Testis (tissue), 2 donors: Measurements from ENCODE around the gene ANO1.

ENCODE experiments used
- CTCF ChIP-seq, 3 experiments: fragments of 450-650 bp in 2 of 3; fragments of 200-600 bp in 1 of 3; sonication (generic) in 1 of 3; IDR thresholded peaks; one replicate each; pipeline ENCODE4 v1.5.1; 2016 to 2019; ENCODE audit warnings: antibody characterized with exemption in 3 of 3, mild to moderate bottlenecking in 2 of 3, moderate library complexity in 1 of 3
- POLR2A ChIP-seq: fragments of 450-650 bp; IDR thresholded peaks from one replicate; pipeline ENCODE4 v1.6.1; 2017; ENCODE audit warnings: antibody characterized with exemption, mild to moderate bottlenecking, moderate library complexity

DNA sequence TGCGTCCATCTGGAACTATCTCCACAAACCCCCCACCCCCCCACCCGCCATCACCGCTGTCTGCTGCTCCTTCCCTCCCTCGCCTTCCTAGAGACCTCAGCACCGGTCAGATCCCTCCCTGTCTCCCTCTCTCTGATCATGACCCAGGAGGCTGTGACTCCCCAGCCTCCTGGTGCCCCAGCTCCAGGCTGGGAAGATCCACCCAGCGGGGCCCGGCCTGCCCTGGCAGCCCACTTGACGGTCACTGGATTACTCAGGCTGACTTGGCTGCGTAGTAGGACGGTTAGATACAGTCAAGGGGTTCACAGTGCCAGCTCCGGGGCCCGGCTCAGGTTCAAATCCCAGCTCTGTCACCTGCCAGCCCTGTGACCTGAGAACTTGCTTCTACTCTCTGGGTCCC lies 59.3 kb downstream of the ANO1 start:
- TF ChIP-seq CTCF (IDR thresholded peaks at IDR 0.05) (no peak), POLR2A (no peak)
